ENCODE results near the gene SV2B. TPM values are rescaled to one million over a fixed set of nuclear protein-coding genes. Genes with fewer than 3 reads are reported as not detected.
A peak's percentile ranks its signal among the peaks of the same experiment; 100 is the strongest.

Gene SV2B
- total and polyA plus RNA-seq, 5 experiments from 2014 or later: 0.02 to 0.08 (median 0.05) TPM; not detected in 2

- peaks cover 12 to 28% (median 15%) of the 10 kb centered on the region in 5 donors for H3K27me3 Mint-ChIP-seq
- DNase-seq (no peak), ATAC-seq (no peak)
- no peaks in the 10 kb centered on the region for H3K9me3 Mint-ChIP-seq
- POLR2A ChIA-PET: no interaction called here
- no peak overlapping the region for H3K27ac Mint-ChIP-seq
- H3K36me3 Mint-ChIP-seq: no peaks in the 10 kb centered on the region
- H3K4me1 Mint-ChIP-seq: peaks cover 0 to 6% (median 5%) of the 10 kb centered on the region in 4 donors
- no peak overlapping the region for H3K4me3 Mint-ChIP-seq
Measured at GRCh38 chr15:91257746-91258414, 157.8 kb downstream of the SV2B start.

DNA sequence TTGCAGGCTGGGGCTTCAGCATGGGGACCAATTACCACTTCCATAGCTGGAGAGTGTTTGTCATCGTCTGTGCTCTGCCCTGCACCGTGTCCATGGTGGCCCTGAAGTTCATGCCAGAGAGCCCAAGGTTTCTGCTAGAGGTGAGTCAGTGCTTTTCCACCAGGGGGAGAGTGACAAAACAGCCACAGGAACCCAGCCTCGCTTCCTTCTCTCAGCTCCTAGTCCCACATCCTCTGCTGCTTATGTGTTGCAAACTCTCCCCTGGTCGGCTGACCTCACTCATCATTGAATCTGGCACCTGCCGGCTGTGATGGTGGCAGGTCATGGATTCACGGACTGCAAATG is 158.3 kb downstream of the SV2B start:
- peaks cover 0 to 6% (median 4%) of the 10 kb centered on the region in 4 donors for H3K4me1 Mint-ChIP-seq
- H3K4me3 Mint-ChIP-seq: no peak overlapping the region
- H3K27ac Mint-ChIP-seq: no peak overlapping the region
- no peaks in the 10 kb centered on the region for H3K9me3 Mint-ChIP-seq
- H3K36me3 Mint-ChIP-seq: no peaks in the 10 kb centered on the region
- DNase-seq: no peak
- no peak for ATAC-seq
- peaks cover 12 to 26% (median 15%) of the 10 kb centered on the region in 5 donors for H3K27me3 Mint-ChIP-seq
- POLR2A ChIA-PET: no interaction called here

DNA sequence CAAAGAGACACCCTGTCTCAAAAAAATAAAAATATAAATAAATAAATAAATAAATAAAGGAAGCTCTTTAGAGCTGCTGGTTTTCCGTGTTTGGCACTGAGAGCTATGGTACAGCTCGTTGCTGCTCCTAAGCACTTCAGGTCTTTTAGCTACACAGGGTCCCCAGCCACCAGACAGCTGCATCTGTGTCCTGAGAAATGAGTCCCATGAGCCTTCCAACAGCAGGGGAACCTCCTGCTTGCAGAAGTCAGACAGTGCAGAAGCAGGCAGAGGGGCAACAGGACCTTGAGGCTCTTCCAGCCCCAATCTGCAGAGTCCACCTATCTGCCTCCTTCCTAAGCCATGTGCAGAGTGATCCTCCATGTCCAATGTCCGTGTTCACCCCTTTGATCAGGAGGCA is 159.0 kb downstream of the SV2B start:
- Mint-ChIP-seq H3K4me1 (no peaks in the 10 kb centered on the region), H3K9me3 (no peaks in the 10 kb centered on the region), H3K36me3 (no peaks in the 10 kb centered on the region), H3K4me3 (no peak overlapping the region), H3K27ac (no peak overlapping the region), H3K27me3 (peaks cover 9 to 26% (median 15%) of the 10 kb centered on the region in 5 donors)
- no peak for ATAC-seq
- POLR2A ChIA-PET: no interaction called here
- no peak for DNase-seq

DNA sequence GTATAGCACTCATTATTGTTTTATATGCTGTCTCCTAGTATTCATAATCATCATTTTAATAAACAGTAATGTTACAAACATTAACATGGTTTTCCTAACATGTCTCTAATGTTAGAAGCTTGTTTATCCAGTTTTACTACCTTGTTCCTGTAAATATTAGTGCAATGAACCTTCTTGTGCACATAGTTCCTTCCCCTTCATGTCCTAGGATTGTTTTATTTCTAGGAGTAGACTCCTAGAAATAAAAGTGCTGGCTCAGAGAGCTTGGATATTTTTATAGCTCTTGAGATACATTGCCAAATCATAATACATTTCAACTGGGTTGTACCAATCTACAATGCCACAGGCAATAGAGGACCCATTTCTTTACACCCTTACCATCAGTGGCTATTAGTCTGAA is 161.3 kb downstream of the SV2B start:
- DNase-seq (no peak), ATAC-seq (no peak)
- H3K36me3 Mint-ChIP-seq: no peaks in the 10 kb centered on the region
- no peak overlapping the region for H3K4me3 Mint-ChIP-seq
- H3K4me1 Mint-ChIP-seq: peaks cover 0 to 9% (median 0%) of the 10 kb centered on the region in 4 donors
- H3K27me3 Mint-ChIP-seq: peaks cover 8 to 23% (median 15%) of the 10 kb centered on the region in 5 donors
- H3K27ac Mint-ChIP-seq: no peak overlapping the region
- H3K9me3 Mint-ChIP-seq: no peaks in the 10 kb centered on the region
- POLR2A ChIA-PET: no interaction called here

DNA sequence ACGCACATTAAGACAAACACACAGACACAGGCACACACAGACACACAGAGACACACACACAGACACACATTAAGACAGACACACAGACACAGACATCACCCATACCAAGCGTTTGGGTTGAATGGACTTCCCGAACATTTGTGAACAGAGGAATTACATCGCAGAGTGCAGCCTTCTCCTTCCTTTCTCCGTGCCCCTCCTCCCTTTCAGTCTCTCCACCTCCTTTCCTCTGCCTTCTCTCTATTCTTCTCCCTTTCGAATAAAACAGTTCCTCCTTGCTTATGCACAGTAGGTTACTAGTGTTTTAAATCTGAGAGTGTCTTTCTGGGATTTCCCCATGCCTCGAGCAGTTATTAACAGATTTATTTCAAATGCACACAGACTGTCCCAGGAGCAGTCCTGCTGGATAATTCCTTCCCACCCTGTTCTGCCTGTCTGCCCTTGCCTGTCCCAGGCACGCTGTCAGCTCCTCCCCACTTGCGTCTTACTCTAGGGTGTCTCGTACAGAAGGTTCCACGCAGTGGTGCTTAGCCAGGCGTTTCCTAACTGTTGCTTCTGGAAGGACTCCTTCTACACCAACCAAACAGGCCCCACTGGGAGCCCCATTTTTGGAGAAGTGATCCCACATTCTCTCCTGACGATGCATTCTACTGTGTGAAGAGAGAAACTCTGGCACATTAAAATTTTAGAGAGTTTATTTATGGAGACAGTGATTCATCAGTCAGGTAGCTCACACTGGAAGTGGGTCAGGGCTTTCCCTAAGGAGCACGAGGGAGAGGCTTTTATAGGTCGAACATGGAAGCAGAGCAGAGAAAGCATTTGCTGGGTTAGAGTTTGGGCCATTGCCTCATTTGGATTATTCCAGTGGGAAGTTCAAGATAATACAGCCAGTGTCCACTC is 163.8 kb downstream of the SV2B start:
- no peak for DNase-seq
- no peaks in the 10 kb centered on the region for H3K36me3 Mint-ChIP-seq
- H3K4me1 Mint-ChIP-seq: peaks cover 0 to 9% (median 0%) of the 10 kb centered on the region in 4 donors
- no peak overlapping the region for H3K27ac Mint-ChIP-seq
- H3K9me3 Mint-ChIP-seq: no peaks in the 10 kb centered on the region
- no peak overlapping the region for H3K4me3 Mint-ChIP-seq
- no peak for ATAC-seq
- peaks cover 8 to 36% (median 12%) of the 10 kb centered on the region in 5 donors for H3K27me3 Mint-ChIP-seq
- POLR2A ChIA-PET: no interaction called here

- Mint-ChIP-seq H3K4me3 (no peak overlapping the region), H3K27ac (no peak overlapping the region)
- POLR2A ChIA-PET: no interaction called here
Measured at GRCh38 chr15:91264651-91265351, 164.7 kb downstream of the SV2B start.

DNA sequence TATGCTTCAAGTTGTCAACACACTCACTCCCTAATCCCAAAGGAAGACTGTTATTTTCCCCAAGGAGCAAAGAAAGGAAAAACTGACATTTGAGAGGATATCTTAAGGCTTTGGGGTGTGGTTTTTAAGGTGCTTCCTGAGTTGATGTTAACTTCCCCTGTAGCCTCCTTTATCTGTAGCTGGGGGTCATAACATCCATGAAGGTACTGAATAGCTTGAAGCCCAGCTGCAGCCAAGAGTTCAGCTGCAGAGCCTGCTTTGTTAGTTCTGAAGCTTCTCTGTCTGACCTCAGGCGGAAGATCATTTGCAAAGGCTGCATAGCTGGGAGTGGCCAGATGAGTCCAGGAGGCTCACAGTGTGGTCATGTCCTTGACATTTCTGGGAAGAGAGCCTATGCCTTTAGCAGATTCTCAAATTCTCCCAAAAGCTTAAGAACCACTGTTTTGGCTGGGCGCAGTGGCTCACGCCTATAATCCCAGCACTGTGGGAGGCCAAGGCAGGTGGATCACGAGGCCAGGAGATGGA is 165.4 kb downstream of the SV2B start:
- no peak overlapping the region for H3K27ac Mint-ChIP-seq
- peaks cover 0 to 9% (median 0%) of the 10 kb centered on the region in 4 donors for H3K4me1 Mint-ChIP-seq
- peaks cover 5 to 28% (median 14%) of the 10 kb centered on the region in 5 donors for H3K27me3 Mint-ChIP-seq
- no peaks in the 10 kb centered on the region for H3K36me3 Mint-ChIP-seq
- DNase-seq (no peak), ATAC-seq (no peak)
- POLR2A ChIA-PET: no interaction called here
- no peak overlapping the region for H3K4me3 Mint-ChIP-seq
- H3K9me3 Mint-ChIP-seq: no peaks in the 10 kb centered on the region

More at GRCh38 chr15:91264651-91265351, 164.7 kb downstream of the SV2B start:
- Mint-ChIP-seq H3K36me3 (no peaks in the 10 kb centered on the region), H3K27me3 (peaks cover 5 to 29% (median 15%) of the 10 kb centered on the region in 5 donors), H3K9me3 (no peaks in the 10 kb centered on the region), H3K4me1 (peaks cover 0 to 9% (median 0%) of the 10 kb centered on the region in 4 donors)
- ATAC-seq: no peak
- no peak for DNase-seq

DNA sequence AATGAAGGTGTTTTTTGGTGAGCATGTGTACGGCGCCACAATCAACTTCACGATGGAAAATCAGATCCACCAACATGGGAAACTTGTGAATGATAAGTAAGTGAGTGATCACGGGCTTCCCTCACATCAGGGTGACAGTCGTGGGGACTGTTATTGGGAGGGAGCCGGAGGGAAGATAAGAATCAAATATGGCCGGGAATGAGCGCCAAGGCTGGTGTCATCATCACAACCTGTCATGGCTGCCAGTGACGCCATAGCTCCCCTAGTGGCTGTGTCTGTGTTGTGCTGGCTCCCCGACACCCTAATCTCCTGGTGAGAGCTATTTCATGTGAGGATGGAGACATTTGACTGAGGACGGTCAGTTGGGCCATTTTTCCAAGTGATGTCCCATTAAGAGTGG is 168.5 kb downstream of the SV2B start:
- Mint-ChIP-seq H3K4me1 (peaks cover 0 to 13% (median 5%) of the 10 kb centered on the region in 4 donors), H3K27ac (no peak overlapping the region), H3K9me3 (no peaks in the 10 kb centered on the region), H3K4me3 (no peak overlapping the region), H3K36me3 (no peaks in the 10 kb centered on the region), H3K27me3 (peaks cover 12 to 32% (median 19%) of the 10 kb centered on the region in 5 donors)
- ATAC-seq (no peak), DNase-seq (no peak)
- POLR2A ChIA-PET: no interaction called here

GRCh38 chr15:91270747-91271146 is 170.7 kb downstream of the SV2B start:
- peaks cover 0 to under 1% (median 0%) of the 10 kb centered on the region in 3 donors for H3K36me3 Mint-ChIP-seq
- H3K4me1 Mint-ChIP-seq: peaks cover 0 to 6% (median 4%) of the 10 kb centered on the region in 4 donors
- no peak overlapping the region for H3K4me3 Mint-ChIP-seq
- peaks cover 0 to 2% (median 0%) of the 10 kb centered on the region in 9 donors for H3K9me3 Mint-ChIP-seq
- POLR2A ChIA-PET: interaction anchor here (0.5 to 0.6 kb wide), 2 partner anchors 100 to 115 kb away, joined by 4 read pairs; no protein-coding TSS in a partner anchor
- peaks cover 11 to 32% (median 19%) of the 10 kb centered on the region in 5 donors for H3K27me3 Mint-ChIP-seq
- peak overlapping the region in 1 of 10 donors; percentile 51 for H3K27ac Mint-ChIP-seq
- no peak for DNase-seq
- ATAC-seq: no peak

DNA sequence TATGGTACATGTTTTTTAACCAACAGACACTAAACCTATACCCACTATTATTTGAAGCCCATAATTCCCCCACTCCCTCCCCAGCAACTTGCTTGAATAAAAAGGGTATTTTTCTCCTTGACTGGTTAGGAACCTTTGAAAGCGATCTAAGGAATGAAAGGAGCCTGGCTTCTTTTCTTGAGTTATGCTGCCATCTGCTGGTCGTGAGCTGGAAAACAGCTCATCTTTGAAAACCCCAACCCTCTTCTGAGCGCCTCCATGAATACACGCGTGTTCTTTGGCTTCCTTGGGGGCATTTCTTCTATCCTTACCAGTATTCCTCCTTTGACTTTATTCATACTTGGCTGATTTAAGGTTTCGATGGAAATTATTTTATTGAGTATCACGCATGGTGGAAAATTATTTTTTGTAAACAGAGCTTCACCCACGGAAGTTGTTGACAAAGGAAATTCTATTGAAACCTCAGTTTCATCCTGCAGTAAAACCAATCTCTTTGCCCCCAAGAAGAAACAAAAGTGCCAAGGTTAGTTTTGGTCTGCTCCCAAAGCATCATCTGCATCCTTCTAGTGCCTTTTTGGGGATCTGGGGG is 171.6 kb downstream of the SV2B start:
- Mint-ChIP-seq H3K4me1 (peaks cover 0 to 6% (median 4%) of the 10 kb centered on the region in 4 donors), H3K9me3 (peaks cover 2 to 10% (median 4%) of the 10 kb centered on the region in 9 donors), H3K36me3 (peaks cover 0 to 8% (median 0%) of the 10 kb centered on the region in 3 donors), H3K4me3 (peak overlapping the region in 6 of 10 donors; percentile 12 to 69 (median 52)), H3K27me3 (peaks cover 11 to 32% (median 23%) of the 10 kb centered on the region in 5 donors), H3K27ac (peak overlapping the region in 3 of 10 donors; percentile 11 to 57 (median 54))
- ATAC-seq (peak; percentile 69 to 76), DNase-seq (peak; percentile 20 to 80 (median 55))
- POLR2A ChIA-PET: no interaction called here

DNA sequence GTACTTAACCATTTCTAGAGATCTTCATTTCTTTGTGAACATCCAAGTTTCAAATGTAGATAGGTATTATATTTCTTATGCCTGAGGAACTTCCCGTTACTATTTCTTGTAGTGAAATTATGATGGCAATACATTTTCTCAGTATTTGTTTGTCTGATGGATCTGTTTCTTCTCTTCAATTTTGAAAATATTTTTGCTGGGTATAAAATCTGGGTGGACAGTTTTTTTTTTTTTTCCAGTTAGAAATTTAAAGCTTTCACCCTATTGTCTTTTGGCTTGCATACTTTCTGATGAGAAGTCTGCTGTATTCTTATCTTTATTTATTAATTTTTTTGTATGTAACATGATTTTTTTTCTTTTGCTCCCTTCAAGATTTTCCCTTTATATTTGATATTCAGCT is 175.8 kb downstream of the SV2B start:
- H3K36me3 Mint-ChIP-seq: peaks cover 0 to 8% (median 0%) of the 10 kb centered on the region in 3 donors
- no peak for ATAC-seq
- peaks cover 0 to 6% (median 4%) of the 10 kb centered on the region in 4 donors for H3K4me1 Mint-ChIP-seq
- peaks cover 3 to 25% (median 8%) of the 10 kb centered on the region in 5 donors for H3K27me3 Mint-ChIP-seq
- no peak overlapping the region for H3K4me3 Mint-ChIP-seq
- POLR2A ChIA-PET: no interaction called here
- no peak for DNase-seq
- peaks cover 2 to 17% (median 4%) of the 10 kb centered on the region in 9 donors for H3K9me3 Mint-ChIP-seq
- no peak overlapping the region for H3K27ac Mint-ChIP-seq

DNA sequence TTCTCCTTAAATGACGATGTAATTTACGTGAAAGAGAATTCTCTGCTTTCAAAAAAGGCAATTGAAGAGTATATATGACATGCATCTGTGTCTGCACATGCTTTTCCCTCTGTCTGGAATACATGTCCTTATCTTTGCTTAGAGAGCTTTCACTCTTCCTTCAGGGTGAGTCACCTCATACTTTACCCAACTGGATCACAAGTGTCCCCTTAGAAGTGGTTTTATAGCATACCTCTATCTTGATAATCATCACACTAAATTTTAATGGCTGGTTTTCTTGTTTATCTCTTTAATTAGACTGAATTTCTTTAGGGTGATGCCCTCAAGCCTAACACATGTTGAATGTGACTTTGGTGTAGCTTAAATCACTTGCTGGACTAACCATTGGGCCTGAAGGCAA is 178.9 kb downstream of the SV2B start:
- no peak overlapping the region for H3K4me3 Mint-ChIP-seq
- DNase-seq: no peak
- H3K4me1 Mint-ChIP-seq: no peaks in the 10 kb centered on the region
- H3K36me3 Mint-ChIP-seq: peaks cover 0 to 8% (median 0%) of the 10 kb centered on the region in 3 donors
- H3K9me3 Mint-ChIP-seq: peaks cover 2 to 17% (median 4%) of the 10 kb centered on the region in 9 donors
- POLR2A ChIA-PET: no interaction called here
- peaks cover 0 to 16% (median 8%) of the 10 kb centered on the region in 5 donors for H3K27me3 Mint-ChIP-seq
- no peak overlapping the region for H3K27ac Mint-ChIP-seq
- ATAC-seq: no peak
